ENCODE measurements around the gene NES. TPM values are rescaled to one million over a fixed set of nuclear protein-coding genes. Genes with fewer than 3 reads are reported as not detected.
A peak's percentile ranks its signal among the peaks of the same experiment; 100 is the strongest.

The NES gene
- 42.4 TPM for total RNA-seq

GRCh38 chr1:156676820-156677615, at the start of gene NES:
Gene NES, minus strand, starts transcription at chr1:156677407. Its CDS starts 143 bp downstream, at chr1:156677264.
- peak; percentile 77 for DNase-seq (ENCODE audit: low spot score)

DNA sequence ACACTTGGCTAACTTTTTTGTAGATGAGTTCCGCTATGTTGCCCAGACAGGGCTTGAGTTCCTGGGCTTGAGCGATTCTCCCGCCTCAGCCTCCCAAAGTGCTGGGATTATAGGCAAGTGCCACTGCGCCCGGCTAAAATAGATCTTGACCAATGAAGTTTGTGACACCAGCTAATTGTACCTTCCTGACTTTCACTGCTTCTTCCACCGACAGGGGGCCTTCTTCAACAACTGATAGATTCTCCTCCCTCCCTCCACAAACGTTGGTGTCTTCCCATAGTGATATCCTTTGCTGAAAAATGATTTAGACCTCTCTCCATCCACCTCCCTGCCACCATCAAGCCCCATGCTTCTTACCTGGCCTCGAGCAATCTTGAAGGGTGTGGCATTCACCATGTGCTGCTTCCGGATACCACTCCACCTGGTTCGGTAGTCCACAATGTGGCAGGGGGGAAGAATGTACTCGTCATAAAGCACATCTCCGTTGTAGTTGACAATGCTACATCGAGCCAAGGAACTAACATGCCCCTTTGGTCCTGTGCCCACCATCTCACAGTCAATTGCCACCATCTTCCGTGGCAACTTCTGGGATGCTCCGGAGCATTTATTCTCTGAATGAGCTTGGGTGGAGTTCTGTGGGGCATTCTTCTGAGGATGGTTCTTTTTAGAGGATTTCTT, 49.5 kb upstream of the NES start:
- DNase-seq (ENCODE audit: low spot score) = no peak

- DNase-seq (ENCODE audit: low spot score) = peak; percentile 90
These were observed 48.6 kb upstream of the NES start for GRCh38 chr1:156725683-156726280.

- DNase-seq (ENCODE audit: low spot score) = no peak
These were observed 44.3 kb upstream of the NES start for GRCh38 chr1:156721535-156721934.

DNA sequence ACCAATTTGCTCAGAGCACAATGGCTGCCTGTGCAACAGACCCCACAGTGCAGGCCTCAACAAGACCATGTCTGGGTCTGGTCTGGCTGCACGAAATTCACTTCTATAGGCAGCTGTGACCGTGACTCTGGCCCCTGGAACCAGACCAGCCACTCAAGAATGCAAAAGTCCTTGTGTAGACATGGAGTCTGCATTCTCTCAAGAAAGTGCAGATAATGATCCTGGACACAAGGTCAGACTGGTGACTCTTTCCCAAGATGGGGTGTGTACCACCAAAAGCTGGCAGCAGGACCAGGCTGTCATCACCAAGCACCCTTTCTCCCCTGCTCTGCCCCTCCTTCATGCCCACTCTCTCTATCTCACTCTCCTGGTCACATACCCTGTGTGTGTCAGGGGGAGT, 43.9 kb upstream of the NES start:
- no peak for DNase-seq (ENCODE audit: low spot score)

- no peak for DNase-seq (ENCODE audit: low spot score)
These were observed 40.1 kb upstream of the NES start for GRCh38 chr1:156717351-156717750.

GRCh38 chr1:156714830-156715229, 37.6 kb upstream of the NES start:
- no peak for DNase-seq (ENCODE audit: low spot score)

DNA sequence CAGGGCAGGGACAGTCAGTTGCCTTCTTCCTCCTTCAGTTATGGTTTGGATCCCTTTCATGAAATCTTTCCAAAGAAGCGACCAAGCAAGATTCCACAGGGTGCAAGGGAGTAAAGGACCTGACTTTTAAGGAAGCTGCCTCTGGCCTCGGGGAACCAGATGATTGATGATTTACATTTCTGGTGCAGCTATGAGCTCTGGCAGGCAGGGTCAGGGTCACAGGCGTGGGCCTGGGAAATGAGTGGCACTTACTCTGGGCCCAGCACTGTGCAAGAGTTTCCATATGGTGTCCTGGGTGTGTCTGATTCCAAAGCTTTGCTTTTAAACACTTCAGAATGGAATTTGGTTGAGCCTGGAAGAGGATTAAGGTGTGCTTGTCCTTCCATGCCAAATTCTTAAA, 35.4 kb upstream of the NES start:
- DNase-seq (ENCODE audit: low spot score) = no peak

GRCh38 chr1:156711011-156711817, 34.0 kb upstream of the NES start:
- no peak for DNase-seq (ENCODE audit: low spot score)

DNA sequence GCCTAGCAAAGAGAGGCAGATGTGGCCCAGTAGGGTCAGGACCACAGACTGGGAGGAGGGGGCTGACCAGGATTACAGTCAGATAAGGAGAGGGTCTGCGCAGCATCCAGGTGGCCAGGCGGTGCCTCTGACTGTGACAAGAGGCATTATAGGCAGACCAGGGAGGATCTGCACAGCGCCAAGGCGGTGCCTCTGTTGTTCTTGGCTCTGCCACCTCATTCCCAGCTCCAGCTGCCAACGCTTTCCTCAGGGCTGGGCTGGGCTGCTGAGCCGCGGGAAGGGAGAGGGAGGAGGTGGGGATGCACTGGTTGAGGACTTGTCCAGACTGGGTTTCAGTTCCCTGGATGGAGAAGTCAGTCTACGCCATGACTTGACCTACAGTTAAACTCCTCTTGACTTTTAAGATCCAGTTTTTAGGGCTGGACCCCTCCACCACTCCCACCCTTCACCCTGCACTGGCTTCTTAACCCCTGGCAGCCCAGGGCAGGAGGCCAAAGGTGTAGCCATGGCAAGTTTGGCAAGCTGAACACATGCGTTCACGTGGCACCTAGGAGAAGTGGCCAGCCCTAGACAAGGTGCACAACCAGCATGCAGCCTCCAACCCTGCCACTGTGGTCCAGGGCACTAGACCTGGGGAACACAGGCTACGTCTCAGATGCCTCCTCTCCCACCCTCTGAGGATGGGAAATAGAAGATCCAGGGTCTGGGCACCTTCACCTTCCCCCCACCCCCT, 32.7 kb upstream of the NES start:
- peak; percentile 83 for DNase-seq (ENCODE audit: low spot score)

DNA sequence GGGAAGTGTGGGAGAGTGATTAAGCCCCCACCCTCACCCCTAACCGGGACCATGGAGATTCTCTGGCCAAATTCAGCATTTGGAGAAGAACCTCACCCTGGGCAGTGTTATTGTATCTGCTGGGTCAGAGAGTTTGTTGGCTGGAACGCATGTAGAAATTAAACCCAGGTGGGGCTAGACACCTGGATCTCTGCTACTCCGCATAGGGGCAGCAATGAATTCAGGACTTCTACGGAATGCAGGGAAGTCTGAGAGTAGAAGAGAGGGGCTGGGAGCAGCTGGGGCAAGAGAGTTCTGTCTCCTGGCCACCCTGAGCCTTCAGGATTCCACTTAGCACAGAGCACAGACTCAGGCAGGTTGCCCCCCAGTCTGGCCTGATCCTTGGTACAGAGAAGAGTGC, 31.8 kb upstream of the NES start:
- DNase-seq (ENCODE audit: low spot score) = no peak

DNA sequence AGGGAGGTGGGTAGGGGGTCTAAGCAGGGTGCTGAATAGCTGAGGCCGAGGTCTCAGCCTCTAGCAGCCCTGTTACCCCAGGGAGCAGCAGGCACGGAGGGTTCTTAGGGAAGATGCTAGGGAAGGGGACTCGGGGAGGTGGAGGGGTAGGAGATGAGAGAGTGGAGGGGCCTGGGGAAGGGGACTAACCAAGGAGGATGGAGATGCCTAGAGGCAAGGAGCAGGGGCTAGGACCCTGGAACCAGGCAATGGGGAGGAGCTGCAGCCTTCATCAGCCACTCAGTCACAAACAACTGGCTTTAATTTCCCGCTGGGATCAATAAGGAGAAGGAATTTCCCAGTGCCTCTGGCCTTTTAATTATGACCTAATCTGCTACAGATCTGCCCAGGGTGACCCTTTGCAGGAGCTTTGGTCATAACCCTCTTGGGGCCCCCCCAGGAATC, 31.0 kb upstream of the NES start:
- DNase-seq (ENCODE audit: low spot score) = no peak

GRCh38 chr1:156707417-156708217, 30.4 kb upstream of the NES start:
- no peak for DNase-seq (ENCODE audit: low spot score)

GRCh38 chr1:156706657-156707416, 29.6 kb upstream of the NES start:
- peak; percentile 88 for DNase-seq (ENCODE audit: low spot score)

GRCh38 chr1:156705918-156706656, 28.9 kb upstream of the NES start:
- peak; percentile 78 for DNase-seq (ENCODE audit: low spot score)

GRCh38 chr1:156705321-156705917, 28.2 kb upstream of the NES start, which contains the start of gene CRABP2:
Gene CRABP2, minus strand, starts transcription at chr1:156705583. Its CDS starts 137 bp downstream, at chr1:156705446.
- peak; percentile 62 for DNase-seq (ENCODE audit: low spot score)

- peak; percentile 73 for DNase-seq (ENCODE audit: low spot score)
These were observed 27.7 kb upstream of the NES start for GRCh38 chr1:156704930-156705320.

DNA sequence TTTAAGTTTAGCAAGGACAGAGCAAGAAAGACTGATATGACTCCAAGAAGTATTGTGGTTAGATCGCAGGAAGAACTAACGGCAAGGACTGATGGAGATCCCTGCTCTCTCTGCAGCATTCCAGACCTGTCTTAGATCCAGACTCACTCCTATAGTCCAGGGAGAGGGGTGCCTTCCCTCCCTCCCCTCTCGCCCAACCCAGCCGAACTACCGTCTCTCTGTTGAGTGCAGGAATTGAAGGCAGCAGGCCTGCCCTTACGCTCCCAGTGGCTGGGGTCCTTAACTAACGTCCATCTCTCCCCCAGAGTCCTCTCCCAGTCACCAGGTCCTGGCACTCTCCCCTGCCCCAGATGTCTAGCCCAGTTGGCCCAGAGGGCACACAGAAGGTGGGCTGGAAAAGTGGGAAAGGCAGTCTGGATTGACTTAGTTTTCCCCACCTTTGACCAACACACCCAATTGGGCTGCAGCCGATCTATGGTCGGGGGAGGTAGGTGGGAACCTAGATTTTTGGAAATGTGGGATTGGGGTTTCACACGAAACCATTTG, 27.0 kb upstream of the NES start:
- DNase-seq (ENCODE audit: low spot score) = no peak
